ENCODE data around the gene C22orf39. TPM values are rescaled to one million over a fixed set of nuclear protein-coding genes. Genes with fewer than 3 reads are reported as not detected.
A peak's percentile ranks its signal among the peaks of the same experiment; 100 is the strongest.
"Not testable (repeated sequence)": the region's sequence is repeated elsewhere in the genome, so short reads cannot be mapped to it uniquely, and the experiment has no call there.

The C22orf39 gene
- total RNA-seq, 1 donor = 14.8 TPM

DNA sequence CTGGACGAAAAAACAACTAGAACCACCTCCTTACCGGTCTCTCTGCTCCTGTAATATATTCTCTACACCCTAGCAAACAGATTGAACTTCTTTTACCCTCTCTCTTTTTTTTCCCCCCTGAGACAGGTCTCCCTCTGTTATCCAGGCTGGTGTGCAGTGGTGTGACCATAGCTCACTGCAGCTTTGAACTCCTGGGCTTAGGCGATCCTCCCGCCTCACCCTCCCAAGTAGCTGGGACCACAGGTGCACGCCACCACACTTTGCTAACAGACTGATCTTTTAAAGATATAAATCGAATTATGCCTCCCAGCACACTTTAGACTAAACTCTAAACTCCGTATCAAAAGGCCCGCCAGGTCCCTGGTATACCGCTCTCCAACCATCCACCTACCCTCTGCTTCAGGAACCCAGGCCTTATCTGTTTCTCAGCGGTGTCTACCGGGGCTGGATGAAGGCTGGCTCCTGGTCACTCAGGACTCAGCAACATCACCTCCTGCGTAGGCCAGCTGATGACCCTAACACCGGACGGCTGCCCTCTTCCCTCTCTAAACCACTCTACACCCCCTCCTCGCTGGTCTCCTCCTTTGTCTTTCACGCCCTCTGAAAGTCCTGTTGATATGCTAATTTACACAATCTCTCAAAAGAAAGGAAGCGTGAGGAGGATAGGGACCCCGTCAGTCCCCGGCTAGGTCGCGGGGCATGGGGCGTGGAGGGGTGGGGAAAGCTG, 745 bp downstream of the C22orf39 start:
- TF ChIP-seq, protein P1, sequence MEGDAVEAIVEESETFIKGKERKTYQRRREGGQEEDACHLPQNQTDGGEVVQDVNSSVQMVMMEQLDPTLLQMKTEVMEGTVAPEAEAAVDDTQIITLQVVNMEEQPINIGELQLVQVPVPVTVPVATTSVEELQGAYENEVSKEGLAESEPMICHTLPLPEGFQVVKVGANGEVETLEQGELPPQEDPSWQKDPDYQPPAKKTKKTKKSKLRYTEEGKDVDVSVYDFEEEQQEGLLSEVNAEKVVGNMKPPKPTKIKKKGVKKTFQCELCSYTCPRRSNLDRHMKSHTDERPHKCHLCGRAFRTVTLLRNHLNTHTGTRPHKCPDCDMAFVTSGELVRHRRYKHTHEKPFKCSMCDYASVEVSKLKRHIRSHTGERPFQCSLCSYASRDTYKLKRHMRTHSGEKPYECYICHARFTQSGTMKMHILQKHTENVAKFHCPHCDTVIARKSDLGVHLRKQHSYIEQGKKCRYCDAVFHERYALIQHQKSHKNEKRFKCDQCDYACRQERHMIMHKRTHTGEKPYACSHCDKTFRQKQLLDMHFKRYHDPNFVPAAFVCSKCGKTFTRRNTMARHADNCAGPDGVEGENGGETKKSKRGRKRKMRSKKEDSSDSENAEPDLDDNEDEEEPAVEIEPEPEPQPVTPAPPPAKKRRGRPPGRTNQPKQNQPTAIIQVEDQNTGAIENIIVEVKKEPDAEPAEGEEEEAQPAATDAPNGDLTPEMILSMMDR (IDR thresholded peaks at IDR 0.05; ENCODE audit: extremely low read depth, low read depth, low read length) = no peak
- peaks cover 54% of the 10 kb centered on the region for H3K79me2 ChIP-seq (ENCODE audit: insufficient read depth, low read length)

DNA sequence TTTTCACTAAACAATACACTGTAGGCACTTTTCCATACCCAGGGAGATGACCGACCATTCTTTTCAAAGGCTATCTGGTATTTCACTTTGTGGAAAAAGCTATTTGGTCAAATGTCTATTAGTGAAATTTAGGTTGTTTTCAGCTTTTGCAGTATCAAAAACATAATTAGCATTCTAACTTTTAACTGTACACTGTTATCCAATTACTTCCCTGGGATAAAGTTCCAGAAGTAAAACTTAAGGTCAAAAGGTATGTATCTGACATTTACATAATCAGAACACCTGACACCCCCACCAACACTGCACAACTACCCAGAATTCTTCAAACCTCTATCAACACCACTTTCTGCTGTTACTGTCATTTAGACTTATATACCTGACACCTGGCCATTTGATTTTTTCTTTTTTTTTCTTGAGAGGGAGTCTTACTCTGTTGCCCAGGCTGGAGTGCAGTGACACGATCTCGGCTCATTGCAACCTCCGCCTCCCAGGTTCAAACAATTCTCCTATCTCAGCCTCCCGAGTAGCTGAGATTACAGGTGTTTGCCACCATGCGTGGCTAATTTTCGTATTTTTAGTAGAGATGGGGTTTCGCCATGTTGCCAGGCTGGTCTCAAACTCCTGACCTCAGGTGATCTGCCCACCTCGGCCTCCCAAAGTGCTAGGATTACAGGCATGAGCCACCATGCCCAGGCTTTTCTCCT, 2.1 kb downstream of the C22orf39 start:
- not testable (repeated sequence) for H3K27me3 ChIP-seq (ENCODE audit: insufficient read depth, low read length); H3K27ac ChIP-seq (ENCODE audit: low read depth, low read length); H2AFZ ChIP-seq (ENCODE audit: low read length); H3K9me3 ChIP-seq (ENCODE audit: low read depth, low read length); H3K4me2 ChIP-seq (ENCODE audit: insufficient read depth, low read length); H3K4me3 ChIP-seq (ENCODE audit: insufficient read depth, low read length); DNase-seq (ENCODE audit: insufficient read length, low spot score, missing footprints)
- Histone ChIP-seq H3K36me3 (ENCODE audit: insufficient read depth, low read length) (peaks cover 22% of the 10 kb centered on the region), H3K79me2 (ENCODE audit: insufficient read depth, low read length) (peaks cover 65% of the 10 kb centered on the region), H3K4me1 (ENCODE audit: insufficient read depth, low read length) (peaks cover 13% of the 10 kb centered on the region), H4K20me1 (ENCODE audit: insufficient read depth, low read length) (peaks cover 17% of the 10 kb centered on the region)

More for the DNA sequence above, 745 bp downstream of the C22orf39 start:
- no peaks in the 10 kb centered on the region for H3K27me3 ChIP-seq (ENCODE audit: insufficient read depth, low read length)
- H3K4me2 ChIP-seq (ENCODE audit: insufficient read depth, low read length) = peak overlapping the region; percentile 99
- H3K4me1 ChIP-seq (ENCODE audit: insufficient read depth, low read length) = peaks cover 13% of the 10 kb centered on the region
- peak overlapping the region; percentile 87 for H3K27ac ChIP-seq (ENCODE audit: low read depth, low read length)
- peaks cover 15% of the 10 kb centered on the region for H4K20me1 ChIP-seq (ENCODE audit: insufficient read depth, low read length)
- no peaks in the 10 kb centered on the region for H3K9me3 ChIP-seq (ENCODE audit: low read depth, low read length)
- H2AFZ ChIP-seq (ENCODE audit: low read length) = peak overlapping the region; percentile 90
- H3K4me3 ChIP-seq (ENCODE audit: insufficient read depth, low read length) = peak overlapping the region; percentile 91
- peak; percentile 85 for DNase-seq (ENCODE audit: insufficient read length, low spot score, missing footprints)
- peaks cover 34% of the 10 kb centered on the region for H3K36me3 ChIP-seq (ENCODE audit: insufficient read depth, low read length)

DNA sequence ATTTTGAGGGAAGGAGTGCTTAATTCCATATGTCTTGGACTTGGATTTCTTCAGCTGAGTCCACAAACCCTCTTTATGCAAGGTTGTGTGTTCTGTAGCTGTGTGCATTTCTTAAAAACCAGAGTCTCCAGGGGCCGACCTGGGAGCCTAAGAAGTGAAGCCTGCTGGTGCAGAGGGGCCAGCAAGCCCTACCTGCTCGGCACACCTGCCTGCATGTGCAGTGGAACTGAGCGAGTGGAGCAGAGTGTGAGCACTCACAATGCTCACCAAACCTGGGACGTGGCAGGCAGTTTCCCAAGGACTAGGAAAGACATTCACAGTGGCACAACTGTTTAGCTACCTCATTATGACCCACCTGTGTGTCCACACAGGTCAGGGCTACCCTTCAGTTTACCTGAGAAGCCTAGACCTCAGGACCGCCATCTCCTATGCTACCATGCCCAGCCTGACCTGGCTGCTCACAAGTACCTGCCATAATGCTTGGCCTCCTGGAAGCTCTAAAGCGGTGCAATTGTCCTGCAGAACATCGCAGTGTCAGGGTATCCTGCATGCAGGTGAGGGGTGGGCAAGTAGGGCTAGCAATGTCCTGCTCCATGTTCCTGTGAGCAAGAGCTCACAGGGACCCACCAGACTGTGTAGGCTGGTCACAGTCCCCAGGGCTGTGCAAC, 3.8 kb downstream of the C22orf39 start:
- no peak overlapping the region for H3K4me2 ChIP-seq (ENCODE audit: insufficient read depth, low read length)
- no peak overlapping the region for H3K27ac ChIP-seq (ENCODE audit: low read depth, low read length)
- H3K27me3 ChIP-seq (ENCODE audit: insufficient read depth, low read length) = no peaks in the 10 kb centered on the region
- H2AFZ ChIP-seq (ENCODE audit: low read length) = no peak overlapping the region
- TF ChIP-seq, protein P1 (IDR thresholded peaks at IDR 0.05; ENCODE audit: extremely low read depth, low read depth, low read length) = no peak
- no peak for DNase-seq (ENCODE audit: insufficient read length, low spot score, missing footprints)
- H3K79me2 ChIP-seq (ENCODE audit: insufficient read depth, low read length) = peaks cover 72% of the 10 kb centered on the region
- no peaks in the 10 kb centered on the region for H3K9me3 ChIP-seq (ENCODE audit: low read depth, low read length)
- H3K4me1 ChIP-seq (ENCODE audit: insufficient read depth, low read length) = peaks cover 13% of the 10 kb centered on the region
- peaks cover 17% of the 10 kb centered on the region for H4K20me1 ChIP-seq (ENCODE audit: insufficient read depth, low read length)
- H3K36me3 ChIP-seq (ENCODE audit: insufficient read depth, low read length) = peaks cover 16% of the 10 kb centered on the region
- H3K4me3 ChIP-seq (ENCODE audit: insufficient read depth, low read length) = no peak overlapping the region

DNA sequence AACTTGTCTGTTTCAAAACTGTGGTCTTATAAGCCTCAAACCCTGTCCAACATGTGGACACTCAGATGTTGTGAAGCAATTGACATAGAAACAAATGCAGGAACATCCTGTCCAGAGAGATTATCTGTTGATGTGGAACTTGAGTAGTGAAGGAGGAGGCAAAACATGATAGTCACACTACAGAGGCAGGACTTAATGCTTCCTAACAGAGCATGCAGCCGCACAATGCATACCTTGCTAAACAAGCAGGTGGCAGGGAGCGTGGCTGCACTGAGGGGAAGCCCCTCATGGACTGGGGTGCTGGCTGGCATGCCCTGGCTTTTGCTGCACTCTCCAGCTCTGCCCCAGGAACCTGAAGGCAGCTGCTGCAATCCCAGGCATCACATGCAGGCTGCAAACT, 5.3 kb downstream of the C22orf39 start:
- no peaks in the 10 kb centered on the region for H3K27me3 ChIP-seq (ENCODE audit: insufficient read depth, low read length)
- peaks cover 6% of the 10 kb centered on the region for H3K4me1 ChIP-seq (ENCODE audit: insufficient read depth, low read length)
- H3K27ac ChIP-seq (ENCODE audit: low read depth, low read length) = no peak overlapping the region
- peaks cover 74% of the 10 kb centered on the region for H3K79me2 ChIP-seq (ENCODE audit: insufficient read depth, low read length)
- TF ChIP-seq, protein P1 (IDR thresholded peaks at IDR 0.05; ENCODE audit: extremely low read depth, low read depth, low read length) = no peak
- H3K4me2 ChIP-seq (ENCODE audit: insufficient read depth, low read length) = no peak overlapping the region
- H4K20me1 ChIP-seq (ENCODE audit: insufficient read depth, low read length) = peaks cover 17% of the 10 kb centered on the region
- H2AFZ ChIP-seq (ENCODE audit: low read length) = no peak overlapping the region
- H3K4me3 ChIP-seq (ENCODE audit: insufficient read depth, low read length) = no peak overlapping the region
- DNase-seq (ENCODE audit: insufficient read length, low spot score, missing footprints) = no peak
- H3K9me3 ChIP-seq (ENCODE audit: low read depth, low read length) = no peaks in the 10 kb centered on the region
- H3K36me3 ChIP-seq (ENCODE audit: insufficient read depth, low read length) = peaks cover 16% of the 10 kb centered on the region
